GM12878 (cell line): ENCODE measurements around the gene MYH10.

ENCODE experiments used
- ATF7 ChIP-seq: fragments of 450-650 bp; IDR thresholded peaks from 2 replicates; pipeline ENCODE4 v1.6.1; 2016; ENCODE audit warnings: low read depth, mild to moderate bottlenecking
- BACH1 ChIP-seq: fragments of 450-650 bp; IDR thresholded peaks from 2 replicates; pipeline ENCODE4 v1.6.1; 2017; ENCODE audit warnings: mild to moderate bottlenecking, borderline replicate concordance
- CHD4 ChIP-seq: fragments of 200-600 bp; sonication (generic); IDR thresholded peaks from 2 replicates; pipeline ENCODE4 v1.6.1; 2016; ENCODE audit warnings: mild to moderate bottlenecking
- CREB1 ChIP-seq: IDR thresholded peaks from 2 replicates; pipeline ENCODE4 v1.6.1; 2012; ENCODE audit warnings: low read depth, mild to moderate bottlenecking, inconsistent platforms
- MEF2A ChIP-seq: IDR thresholded peaks from 2 replicates; pipeline ENCODE4 v1.6.1; 2011; ENCODE audit warnings: low read depth, mild to moderate bottlenecking, low read length, moderate library complexity; ENCODE audit not compliant: insufficient read depth
- MTA3 ChIP-seq: IDR thresholded peaks from 2 replicates; pipeline ENCODE4 v1.6.1; 2012; ENCODE audit warnings: low read length, inconsistent platforms, borderline replicate concordance
- RAD21 ChIP-seq: IDR thresholded peaks from 2 replicates; pipeline ENCODE4 v1.6.1; 2011; ENCODE audit warnings: mild to moderate bottlenecking, low read depth, low read length, moderate library complexity; ENCODE audit not compliant: insufficient read depth
- SP1 ChIP-seq: IDR thresholded peaks from one replicate; pipeline ENCODE4 v1.6.1; 2011; ENCODE audit warnings: low read depth, low read length
- SUPT20H ChIP-seq: IDR thresholded peaks from 2 replicates; pipeline ENCODE4 v1.6.1; 2011; ENCODE audit warnings: low read depth, mild to moderate bottlenecking, low read length, moderate library complexity, borderline replicate concordance; ENCODE audit not compliant: control insufficient read depth
- ZNF274 ChIP-seq: IDR thresholded peaks from one replicate; pipeline ENCODE4 v1.8.0; 2011; ENCODE audit not compliant: insufficient read length, insufficient read depth
- TF ChIP-seq, protein P1 (sequence below), 3 experiments: IDR thresholded peaks in 2 of 3; conservative IDR thresholded peaks in 1 of 3; 2 replicates each; pipeline ENCODE4 v1.5.1; 2011; ENCODE audit warnings: low read depth in 3 of 3, low read length in 3 of 3, mild to moderate bottlenecking in 3 of 3, control low read depth in 2 of 3, moderate library complexity in 2 of 3, inconsistent platforms in 1 of 3, mixed read lengths in 1 of 3; ENCODE audit not compliant: control insufficient read depth in 2 of 3, insufficient read depth in 1 of 3; ENCODE audit errors: extremely low read depth in 1 of 3
- TF ChIP-seq, protein P2 (sequence below): fragments of 450-650 bp; IDR thresholded peaks from 2 replicates; pipeline ENCODE4 v1.6.1; 2017; ENCODE audit warnings: antibody characterized with exemption, mild to moderate bottlenecking, moderate library complexity
- TF ChIP-seq, protein P3 (sequence below): IDR thresholded peaks from 2 replicates; pipeline ENCODE4 v1.6.1; 2012; ENCODE audit warnings: mild to moderate bottlenecking, low read depth, low read length
- TF ChIP-seq, protein P4 (sequence below): fragments of 450-650 bp; IDR thresholded peaks from 2 replicates; pipeline ENCODE4 v1.6.1; 2016; ENCODE audit warnings: mild to moderate bottlenecking

DNA sequence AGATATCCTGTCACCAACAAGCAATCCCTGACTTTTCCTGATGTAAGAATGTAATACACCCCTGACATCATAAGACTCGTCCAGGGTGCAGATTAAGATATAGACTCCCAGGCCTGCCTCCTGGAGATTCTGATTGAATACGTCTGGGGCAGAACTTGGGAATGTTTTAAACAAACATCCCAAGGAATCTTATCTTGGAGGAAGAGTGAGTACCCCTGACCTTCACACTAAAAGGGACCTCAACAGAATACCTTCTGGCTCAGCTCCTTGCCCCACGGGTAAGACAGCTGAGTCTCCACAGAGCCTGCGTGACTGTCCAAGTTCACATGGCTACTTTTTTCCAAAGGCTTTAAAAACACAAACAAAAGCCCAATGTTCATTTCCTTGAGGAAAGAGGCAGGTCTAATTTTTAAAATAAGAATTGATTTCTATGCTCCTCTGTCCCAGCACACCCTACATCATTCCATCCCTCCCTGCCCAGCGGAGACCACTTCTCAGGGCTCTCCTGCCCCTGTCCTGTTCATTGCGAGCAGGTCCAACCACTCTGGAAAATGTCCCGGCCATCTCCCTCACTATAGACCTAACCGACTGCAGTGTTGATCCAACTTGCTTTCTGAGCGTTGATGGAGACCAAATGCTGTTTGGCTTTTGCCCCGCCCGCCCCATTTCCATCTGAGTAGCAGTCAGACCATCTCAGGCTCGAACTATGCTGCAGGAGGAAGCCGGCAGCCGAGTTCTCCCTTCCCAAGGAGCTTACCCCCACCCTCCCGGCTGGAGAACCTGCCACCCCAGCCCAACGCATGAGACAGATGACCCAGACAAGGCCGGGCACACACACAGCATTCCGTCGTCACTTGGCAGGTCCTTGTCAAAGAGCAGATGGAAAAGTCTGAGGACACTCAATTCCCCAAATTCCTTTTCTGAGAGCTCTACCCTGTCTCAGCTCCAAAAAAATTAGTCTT is 44.1 kb upstream of the MYH10 start:
- TF ChIP-seq ZNF274 (no peak), SUPT20H (no peak), ATF7 (no peak), CHD4 (no peak), RAD21 (no peak), CREB1 (no peak), MTA3 (no peak), SP1 (no peak), MEF2A (no peak), BACH1 (no peak)
- TF ChIP-seq, protein P1, sequence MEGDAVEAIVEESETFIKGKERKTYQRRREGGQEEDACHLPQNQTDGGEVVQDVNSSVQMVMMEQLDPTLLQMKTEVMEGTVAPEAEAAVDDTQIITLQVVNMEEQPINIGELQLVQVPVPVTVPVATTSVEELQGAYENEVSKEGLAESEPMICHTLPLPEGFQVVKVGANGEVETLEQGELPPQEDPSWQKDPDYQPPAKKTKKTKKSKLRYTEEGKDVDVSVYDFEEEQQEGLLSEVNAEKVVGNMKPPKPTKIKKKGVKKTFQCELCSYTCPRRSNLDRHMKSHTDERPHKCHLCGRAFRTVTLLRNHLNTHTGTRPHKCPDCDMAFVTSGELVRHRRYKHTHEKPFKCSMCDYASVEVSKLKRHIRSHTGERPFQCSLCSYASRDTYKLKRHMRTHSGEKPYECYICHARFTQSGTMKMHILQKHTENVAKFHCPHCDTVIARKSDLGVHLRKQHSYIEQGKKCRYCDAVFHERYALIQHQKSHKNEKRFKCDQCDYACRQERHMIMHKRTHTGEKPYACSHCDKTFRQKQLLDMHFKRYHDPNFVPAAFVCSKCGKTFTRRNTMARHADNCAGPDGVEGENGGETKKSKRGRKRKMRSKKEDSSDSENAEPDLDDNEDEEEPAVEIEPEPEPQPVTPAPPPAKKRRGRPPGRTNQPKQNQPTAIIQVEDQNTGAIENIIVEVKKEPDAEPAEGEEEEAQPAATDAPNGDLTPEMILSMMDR (IDR thresholded peaks at IDR 0.05 in 2 of 3, conservative IDR thresholded peaks at IDR 0.05 in 1 of 3; ENCODE audit: control insufficient read depth in 2 of 3, extremely low read depth in 1 of 3, insufficient read depth in 1 of 3, low read depth in 3 of 3, low read length in 3 of 3), result no peak
- TF ChIP-seq, protein P2, sequence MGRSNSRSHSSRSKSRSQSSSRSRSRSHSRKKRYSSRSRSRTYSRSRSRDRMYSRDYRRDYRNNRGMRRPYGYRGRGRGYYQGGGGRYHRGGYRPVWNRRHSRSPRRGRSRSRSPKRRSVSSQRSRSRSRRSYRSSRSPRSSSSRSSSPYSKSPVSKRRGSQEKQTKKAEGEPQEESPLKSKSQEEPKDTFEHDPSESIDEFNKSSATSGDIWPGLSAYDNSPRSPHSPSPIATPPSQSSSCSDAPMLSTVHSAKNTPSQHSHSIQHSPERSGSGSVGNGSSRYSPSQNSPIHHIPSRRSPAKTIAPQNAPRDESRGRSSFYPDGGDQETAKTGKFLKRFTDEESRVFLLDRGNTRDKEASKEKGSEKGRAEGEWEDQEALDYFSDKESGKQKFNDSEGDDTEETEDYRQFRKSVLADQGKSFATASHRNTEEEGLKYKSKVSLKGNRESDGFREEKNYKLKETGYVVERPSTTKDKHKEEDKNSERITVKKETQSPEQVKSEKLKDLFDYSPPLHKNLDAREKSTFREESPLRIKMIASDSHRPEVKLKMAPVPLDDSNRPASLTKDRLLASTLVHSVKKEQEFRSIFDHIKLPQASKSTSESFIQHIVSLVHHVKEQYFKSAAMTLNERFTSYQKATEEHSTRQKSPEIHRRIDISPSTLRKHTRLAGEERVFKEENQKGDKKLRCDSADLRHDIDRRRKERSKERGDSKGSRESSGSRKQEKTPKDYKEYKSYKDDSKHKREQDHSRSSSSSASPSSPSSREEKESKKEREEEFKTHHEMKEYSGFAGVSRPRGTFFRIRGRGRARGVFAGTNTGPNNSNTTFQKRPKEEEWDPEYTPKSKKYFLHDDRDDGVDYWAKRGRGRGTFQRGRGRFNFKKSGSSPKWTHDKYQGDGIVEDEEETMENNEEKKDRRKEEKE, result no peak
- TF ChIP-seq, protein P3, sequence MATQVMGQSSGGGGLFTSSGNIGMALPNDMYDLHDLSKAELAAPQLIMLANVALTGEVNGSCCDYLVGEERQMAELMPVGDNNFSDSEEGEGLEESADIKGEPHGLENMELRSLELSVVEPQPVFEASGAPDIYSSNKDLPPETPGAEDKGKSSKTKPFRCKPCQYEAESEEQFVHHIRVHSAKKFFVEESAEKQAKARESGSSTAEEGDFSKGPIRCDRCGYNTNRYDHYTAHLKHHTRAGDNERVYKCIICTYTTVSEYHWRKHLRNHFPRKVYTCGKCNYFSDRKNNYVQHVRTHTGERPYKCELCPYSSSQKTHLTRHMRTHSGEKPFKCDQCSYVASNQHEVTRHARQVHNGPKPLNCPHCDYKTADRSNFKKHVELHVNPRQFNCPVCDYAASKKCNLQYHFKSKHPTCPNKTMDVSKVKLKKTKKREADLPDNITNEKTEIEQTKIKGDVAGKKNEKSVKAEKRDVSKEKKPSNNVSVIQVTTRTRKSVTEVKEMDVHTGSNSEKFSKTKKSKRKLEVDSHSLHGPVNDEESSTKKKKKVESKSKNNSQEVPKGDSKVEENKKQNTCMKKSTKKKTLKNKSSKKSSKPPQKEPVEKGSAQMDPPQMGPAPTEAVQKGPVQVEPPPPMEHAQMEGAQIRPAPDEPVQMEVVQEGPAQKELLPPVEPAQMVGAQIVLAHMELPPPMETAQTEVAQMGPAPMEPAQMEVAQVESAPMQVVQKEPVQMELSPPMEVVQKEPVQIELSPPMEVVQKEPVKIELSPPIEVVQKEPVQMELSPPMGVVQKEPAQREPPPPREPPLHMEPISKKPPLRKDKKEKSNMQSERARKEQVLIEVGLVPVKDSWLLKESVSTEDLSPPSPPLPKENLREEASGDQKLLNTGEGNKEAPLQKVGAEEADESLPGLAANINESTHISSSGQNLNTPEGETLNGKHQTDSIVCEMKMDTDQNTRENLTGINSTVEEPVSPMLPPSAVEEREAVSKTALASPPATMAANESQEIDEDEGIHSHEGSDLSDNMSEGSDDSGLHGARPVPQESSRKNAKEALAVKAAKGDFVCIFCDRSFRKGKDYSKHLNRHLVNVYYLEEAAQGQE, result no peak
- TF ChIP-seq, protein P4, sequence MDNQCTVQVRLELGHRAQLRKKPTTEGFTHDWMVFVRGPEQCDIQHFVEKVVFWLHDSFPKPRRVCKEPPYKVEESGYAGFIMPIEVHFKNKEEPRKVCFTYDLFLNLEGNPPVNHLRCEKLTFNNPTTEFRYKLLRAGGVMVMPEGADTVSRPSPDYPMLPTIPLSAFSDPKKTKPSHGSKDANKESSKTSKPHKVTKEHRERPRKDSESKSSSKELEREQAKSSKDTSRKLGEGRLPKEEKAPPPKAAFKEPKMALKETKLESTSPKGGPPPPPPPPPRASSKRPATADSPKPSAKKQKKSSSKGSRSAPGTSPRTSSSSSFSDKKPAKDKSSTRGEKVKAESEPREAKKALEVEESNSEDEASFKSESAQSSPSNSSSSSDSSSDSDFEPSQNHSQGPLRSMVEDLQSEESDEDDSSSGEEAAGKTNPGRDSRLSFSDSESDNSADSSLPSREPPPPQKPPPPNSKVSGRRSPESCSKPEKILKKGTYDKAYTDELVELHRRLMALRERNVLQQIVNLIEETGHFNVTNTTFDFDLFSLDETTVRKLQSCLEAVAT, result no peak
